H1 (cell line): ENCODE data around the gene ELP4. TPM values are rescaled to one million over a fixed set of nuclear protein-coding genes. Genes with fewer than 3 reads are reported as not detected.

Source experiments
- BCL11A ChIP-seq, 2 experiments: IDR thresholded peaks; one replicate each; pipeline ENCODE4 v1.6.1; 2011; ENCODE audit warnings: low read depth in 2 of 2, low read length in 2 of 2, mild to moderate bottlenecking in 2 of 2
- CBX5 ChIP-seq: fragments of 300-800, 300-1000 bp; sonication (generic); IDR thresholded peaks from 2 replicates; pipeline ENCODE4 v1.7.1; 2016; ENCODE audit warnings: antibody characterized with exemption, low read length, low read depth
- CREB1 ChIP-seq: IDR thresholded peaks from 2 replicates; pipeline ENCODE4 v1.6.1; 2012; ENCODE audit warnings: inconsistent platforms
- FOSL1 ChIP-seq: IDR thresholded peaks from 2 replicates; pipeline ENCODE4 v1.6.1; 2011; ENCODE audit warnings: mild to moderate bottlenecking, low read depth, low read length, moderate library complexity; ENCODE audit not compliant: insufficient read depth
- JUN ChIP-seq: IDR thresholded peaks from 2 replicates; pipeline ENCODE4 v1.6.1; 2011; ENCODE audit warnings: low read depth, mild to moderate bottlenecking, improper control_type of control experiment, low read length
- MAFK ChIP-seq: IDR thresholded peaks from 2 replicates; pipeline ENCODE4 v1.6.1; 2012; ENCODE audit warnings: low read depth, mild to moderate bottlenecking, improper control_type of control experiment, low read length
- POLR2A ChIP-seq, 2 experiments: IDR thresholded peaks; 1 replicate in 1 of 2; 2 replicates in 1 of 2; pipeline ENCODE4 v1.6.1; 2011; ENCODE audit warnings: low read depth in 2 of 2, low read length in 2 of 2, mild to moderate bottlenecking in 2 of 2; ENCODE audit errors: control extremely low read depth in 1 of 2
- RBBP5 ChIP-seq: IDR thresholded peaks from 2 replicates; pipeline ENCODE4 v1.7.1; 2012; ENCODE audit warnings: low read depth, mild to moderate bottlenecking, inconsistent platforms, low read length, moderate library complexity, borderline replicate concordance
- RFX5 ChIP-seq: IDR thresholded peaks from 2 replicates; pipeline ENCODE4 v1.6.1; 2011; ENCODE audit warnings: low read depth, low read length, improper control_type of control experiment, borderline replicate concordance
- SIRT6 ChIP-seq: IDR thresholded peaks from one replicate; pipeline ENCODE4 v1.7.1; 2012; ENCODE audit warnings: low read length, inconsistent platforms
- TBP ChIP-seq: IDR thresholded peaks from 2 replicates; pipeline ENCODE4 v1.6.1; 2011; ENCODE audit warnings: low read depth, low read length, improper control_type of control experiment
- polyA plus RNA-seq, 7 experiments: library from polyadenylated mRNA; depleted of rRNA in 3 of 7; stranded (reverse) in 5 of 7; unstranded in 2 of 7; fragments of >200 nt in 5 of 7; fragments of 200-250 nt in 2 of 7; gene quantifications; 1 replicate in 5 of 7; 2 replicates in 1 of 7; 4 replicates in 1 of 7; pipeline versions ENCODE4 v1.2.1 to v1.2.3, GENCODE V29; 2011 to 2013; ENCODE audit warnings: missing spikeins in 2 of 7, mixed read lengths in 2 of 7
- total RNA-seq: library from RNA; stranded (reverse); fragmentation: NEBNext Ultra II Directional; extraction: Animal tissue kit (Norgen Biotek cat#: 25700); gene quantifications from 2 replicates; pipeline ENCODE4 v1.2.1, GENCODE V29; 2021
- TF ChIP-seq, protein P1 (sequence below): fragments of 300-600 bp; sonication (generic); IDR thresholded peaks from 2 replicates; pipeline ENCODE4 v1.7.1; 2012; ENCODE audit warnings: low read length, moderate library complexity, mild to moderate bottlenecking, inconsistent platforms; ENCODE audit not compliant: insufficient replicate concordance

Gene ELP4
- total and polyA plus RNA-seq, 2 of the 8 experiments (the other 6 are each of a cell fraction or from before 2014, with no cell fraction given), result 14.0 to 18.6 TPM

DNA sequence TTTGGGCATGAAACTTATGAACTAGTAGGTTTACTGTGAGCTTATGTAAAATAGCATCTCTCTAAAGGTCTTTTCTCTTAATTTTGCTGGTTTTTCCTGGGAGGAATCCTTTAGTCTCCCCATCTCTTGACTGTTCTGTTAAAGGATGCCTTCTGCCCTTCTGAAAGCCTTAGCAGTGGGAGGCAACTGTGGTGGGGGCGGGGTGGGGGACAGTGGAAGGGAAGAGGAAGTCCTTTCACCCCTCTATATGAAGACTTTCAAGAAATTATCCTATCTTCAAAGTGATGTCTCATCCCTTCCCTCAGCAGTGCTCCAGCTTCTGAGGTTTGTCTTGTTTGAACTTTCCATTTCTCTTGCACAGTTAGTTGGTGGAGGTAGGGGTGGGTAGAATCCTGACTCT, 73.1 kb downstream of the ELP4 start (continued):
- TF ChIP-seq, protein P1, sequence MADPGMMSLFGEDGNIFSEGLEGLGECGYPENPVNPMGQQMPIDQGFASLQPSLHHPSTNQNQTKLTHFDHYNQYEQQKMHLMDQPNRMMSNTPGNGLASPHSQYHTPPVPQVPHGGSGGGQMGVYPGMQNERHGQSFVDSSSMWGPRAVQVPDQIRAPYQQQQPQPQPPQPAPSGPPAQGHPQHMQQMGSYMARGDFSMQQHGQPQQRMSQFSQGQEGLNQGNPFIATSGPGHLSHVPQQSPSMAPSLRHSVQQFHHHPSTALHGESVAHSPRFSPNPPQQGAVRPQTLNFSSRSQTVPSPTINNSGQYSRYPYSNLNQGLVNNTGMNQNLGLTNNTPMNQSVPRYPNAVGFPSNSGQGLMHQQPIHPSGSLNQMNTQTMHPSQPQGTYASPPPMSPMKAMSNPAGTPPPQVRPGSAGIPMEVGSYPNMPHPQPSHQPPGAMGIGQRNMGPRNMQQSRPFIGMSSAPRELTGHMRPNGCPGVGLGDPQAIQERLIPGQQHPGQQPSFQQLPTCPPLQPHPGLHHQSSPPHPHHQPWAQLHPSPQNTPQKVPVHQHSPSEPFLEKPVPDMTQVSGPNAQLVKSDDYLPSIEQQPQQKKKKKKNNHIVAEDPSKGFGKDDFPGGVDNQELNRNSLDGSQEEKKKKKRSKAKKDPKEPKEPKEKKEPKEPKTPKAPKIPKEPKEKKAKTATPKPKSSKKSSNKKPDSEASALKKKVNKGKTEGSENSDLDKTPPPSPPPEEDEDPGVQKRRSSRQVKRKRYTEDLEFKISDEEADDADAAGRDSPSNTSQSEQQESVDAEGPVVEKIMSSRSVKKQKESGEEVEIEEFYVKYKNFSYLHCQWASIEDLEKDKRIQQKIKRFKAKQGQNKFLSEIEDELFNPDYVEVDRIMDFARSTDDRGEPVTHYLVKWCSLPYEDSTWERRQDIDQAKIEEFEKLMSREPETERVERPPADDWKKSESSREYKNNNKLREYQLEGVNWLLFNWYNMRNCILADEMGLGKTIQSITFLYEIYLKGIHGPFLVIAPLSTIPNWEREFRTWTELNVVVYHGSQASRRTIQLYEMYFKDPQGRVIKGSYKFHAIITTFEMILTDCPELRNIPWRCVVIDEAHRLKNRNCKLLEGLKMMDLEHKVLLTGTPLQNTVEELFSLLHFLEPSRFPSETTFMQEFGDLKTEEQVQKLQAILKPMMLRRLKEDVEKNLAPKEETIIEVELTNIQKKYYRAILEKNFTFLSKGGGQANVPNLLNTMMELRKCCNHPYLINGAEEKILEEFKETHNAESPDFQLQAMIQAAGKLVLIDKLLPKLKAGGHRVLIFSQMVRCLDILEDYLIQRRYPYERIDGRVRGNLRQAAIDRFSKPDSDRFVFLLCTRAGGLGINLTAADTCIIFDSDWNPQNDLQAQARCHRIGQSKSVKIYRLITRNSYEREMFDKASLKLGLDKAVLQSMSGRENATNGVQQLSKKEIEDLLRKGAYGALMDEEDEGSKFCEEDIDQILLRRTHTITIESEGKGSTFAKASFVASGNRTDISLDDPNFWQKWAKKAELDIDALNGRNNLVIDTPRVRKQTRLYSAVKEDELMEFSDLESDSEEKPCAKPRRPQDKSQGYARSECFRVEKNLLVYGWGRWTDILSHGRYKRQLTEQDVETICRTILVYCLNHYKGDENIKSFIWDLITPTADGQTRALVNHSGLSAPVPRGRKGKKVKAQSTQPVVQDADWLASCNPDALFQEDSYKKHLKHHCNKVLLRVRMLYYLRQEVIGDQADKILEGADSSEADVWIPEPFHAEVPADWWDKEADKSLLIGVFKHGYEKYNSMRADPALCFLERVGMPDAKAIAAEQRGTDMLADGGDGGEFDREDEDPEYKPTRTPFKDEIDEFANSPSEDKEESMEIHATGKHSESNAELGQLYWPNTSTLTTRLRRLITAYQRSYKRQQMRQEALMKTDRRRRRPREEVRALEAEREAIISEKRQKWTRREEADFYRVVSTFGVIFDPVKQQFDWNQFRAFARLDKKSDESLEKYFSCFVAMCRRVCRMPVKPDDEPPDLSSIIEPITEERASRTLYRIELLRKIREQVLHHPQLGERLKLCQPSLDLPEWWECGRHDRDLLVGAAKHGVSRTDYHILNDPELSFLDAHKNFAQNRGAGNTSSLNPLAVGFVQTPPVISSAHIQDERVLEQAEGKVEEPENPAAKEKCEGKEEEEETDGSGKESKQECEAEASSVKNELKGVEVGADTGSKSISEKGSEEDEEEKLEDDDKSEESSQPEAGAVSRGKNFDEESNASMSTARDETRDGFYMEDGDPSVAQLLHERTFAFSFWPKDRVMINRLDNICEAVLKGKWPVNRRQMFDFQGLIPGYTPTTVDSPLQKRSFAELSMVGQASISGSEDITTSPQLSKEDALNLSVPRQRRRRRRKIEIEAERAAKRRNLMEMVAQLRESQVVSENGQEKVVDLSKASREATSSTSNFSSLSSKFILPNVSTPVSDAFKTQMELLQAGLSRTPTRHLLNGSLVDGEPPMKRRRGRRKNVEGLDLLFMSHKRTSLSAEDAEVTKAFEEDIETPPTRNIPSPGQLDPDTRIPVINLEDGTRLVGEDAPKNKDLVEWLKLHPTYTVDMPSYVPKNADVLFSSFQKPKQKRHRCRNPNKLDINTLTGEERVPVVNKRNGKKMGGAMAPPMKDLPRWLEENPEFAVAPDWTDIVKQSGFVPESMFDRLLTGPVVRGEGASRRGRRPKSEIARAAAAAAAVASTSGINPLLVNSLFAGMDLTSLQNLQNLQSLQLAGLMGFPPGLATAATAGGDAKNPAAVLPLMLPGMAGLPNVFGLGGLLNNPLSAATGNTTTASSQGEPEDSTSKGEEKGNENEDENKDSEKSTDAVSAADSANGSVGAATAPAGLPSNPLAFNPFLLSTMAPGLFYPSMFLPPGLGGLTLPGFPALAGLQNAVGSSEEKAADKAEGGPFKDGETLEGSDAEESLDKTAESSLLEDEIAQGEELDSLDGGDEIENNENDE, result no peak
- TF ChIP-seq RFX5 (no peak), RBBP5 (no peak), CBX5 (no peak), MAFK (no peak), FOSL1 (no peak), BCL11A (IDR thresholded peaks at IDR 0.05; ENCODE audit: low read depth in 2 of 2, low read length in 2 of 2) (no peak), JUN (no peak), SIRT6 (no peak), CREB1 (no peak), POLR2A (IDR thresholded peaks at IDR 0.05; ENCODE audit: control extremely low read depth in 1 of 2, low read depth in 2 of 2, low read length in 2 of 2) (no peak), TBP (no peak)
